GM20431 (cell line): ENCODE measurements around the gene HACE1.
"Not testable (repeated sequence)": the region's sequence is repeated elsewhere in the genome, so short reads cannot be mapped to it uniquely, and the experiment has no call there.

Experiments
- in situ Hi-C: fragments of 300-500 bp; cut with MseI, MboI; formaldehyde crosslinking; loops from one replicate; pipeline ENCODE4 v1.15.0; 2020; ENCODE audit warnings: low sequenced_read_pairs; ENCODE audit not compliant: unreplicated experiment

Gene HACE1, protein sequence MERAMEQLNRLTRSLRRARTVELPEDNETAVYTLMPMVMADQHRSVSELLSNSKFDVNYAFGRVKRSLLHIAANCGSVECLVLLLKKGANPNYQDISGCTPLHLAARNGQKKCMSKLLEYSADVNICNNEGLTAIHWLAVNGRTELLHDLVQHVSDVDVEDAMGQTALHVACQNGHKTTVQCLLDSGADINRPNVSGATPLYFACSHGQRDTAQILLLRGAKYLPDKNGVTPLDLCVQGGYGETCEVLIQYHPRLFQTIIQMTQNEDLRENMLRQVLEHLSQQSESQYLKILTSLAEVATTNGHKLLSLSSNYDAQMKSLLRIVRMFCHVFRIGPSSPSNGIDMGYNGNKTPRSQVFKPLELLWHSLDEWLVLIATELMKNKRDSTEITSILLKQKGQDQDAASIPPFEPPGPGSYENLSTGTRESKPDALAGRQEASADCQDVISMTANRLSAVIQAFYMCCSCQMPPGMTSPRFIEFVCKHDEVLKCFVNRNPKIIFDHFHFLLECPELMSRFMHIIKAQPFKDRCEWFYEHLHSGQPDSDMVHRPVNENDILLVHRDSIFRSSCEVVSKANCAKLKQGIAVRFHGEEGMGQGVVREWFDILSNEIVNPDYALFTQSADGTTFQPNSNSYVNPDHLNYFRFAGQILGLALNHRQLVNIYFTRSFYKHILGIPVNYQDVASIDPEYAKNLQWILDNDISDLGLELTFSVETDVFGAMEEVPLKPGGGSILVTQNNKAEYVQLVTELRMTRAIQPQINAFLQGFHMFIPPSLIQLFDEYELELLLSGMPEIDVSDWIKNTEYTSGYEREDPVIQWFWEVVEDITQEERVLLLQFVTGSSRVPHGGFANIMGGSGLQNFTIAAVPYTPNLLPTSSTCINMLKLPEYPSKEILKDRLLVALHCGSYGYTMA

DNA sequence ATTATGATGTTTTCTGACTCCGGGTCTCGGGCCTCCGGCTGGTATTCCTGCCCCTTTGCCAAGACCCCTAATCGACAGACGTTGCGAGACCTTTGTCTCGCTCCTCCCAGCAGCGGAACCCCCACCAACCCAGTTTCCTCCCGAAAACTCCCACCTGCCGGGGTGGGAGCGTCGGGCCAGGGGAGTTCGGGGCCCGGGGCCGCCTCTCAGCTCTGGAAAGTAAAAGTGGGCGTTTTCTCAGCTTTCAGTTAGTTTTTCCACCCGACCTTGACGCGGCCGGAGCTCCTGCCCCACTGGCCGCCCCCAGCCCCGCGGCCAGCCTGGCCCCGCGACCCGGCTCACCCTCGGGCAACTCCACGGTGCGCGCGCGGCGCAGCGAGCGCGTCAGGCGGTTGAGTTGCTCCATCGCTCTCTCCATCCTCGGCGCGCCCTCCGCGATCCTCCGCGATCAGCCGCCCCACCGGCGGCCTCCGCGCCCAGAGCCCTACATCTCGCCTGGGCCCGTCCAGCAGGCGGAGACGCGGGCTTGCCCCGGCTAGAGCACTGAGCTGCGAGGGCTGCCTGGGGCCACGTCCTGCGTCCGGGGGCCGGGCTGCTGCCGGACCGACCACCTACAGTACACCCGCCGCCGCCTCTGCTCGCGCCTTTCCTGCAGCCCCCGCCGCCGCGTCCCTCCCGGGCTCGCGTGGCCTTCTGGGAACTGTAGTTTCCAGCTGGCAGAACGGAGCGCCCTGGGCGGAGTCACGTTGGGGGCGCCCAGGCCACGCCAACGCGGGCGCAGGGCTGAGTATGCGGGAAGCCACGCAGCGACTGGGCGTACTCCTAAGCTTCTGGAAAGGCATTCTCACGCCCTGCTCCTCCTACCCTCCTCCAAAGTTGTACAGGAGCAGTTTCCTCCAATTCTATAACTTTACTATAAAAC is at the start of gene HACE1:
TSS of gene HACE1 (minus strand) at position 695 of the 922 bp plus-strand sequence. CDS start at position 418, 277 bp downstream.
- in situ Hi-C loops: no loop called here

DNA sequence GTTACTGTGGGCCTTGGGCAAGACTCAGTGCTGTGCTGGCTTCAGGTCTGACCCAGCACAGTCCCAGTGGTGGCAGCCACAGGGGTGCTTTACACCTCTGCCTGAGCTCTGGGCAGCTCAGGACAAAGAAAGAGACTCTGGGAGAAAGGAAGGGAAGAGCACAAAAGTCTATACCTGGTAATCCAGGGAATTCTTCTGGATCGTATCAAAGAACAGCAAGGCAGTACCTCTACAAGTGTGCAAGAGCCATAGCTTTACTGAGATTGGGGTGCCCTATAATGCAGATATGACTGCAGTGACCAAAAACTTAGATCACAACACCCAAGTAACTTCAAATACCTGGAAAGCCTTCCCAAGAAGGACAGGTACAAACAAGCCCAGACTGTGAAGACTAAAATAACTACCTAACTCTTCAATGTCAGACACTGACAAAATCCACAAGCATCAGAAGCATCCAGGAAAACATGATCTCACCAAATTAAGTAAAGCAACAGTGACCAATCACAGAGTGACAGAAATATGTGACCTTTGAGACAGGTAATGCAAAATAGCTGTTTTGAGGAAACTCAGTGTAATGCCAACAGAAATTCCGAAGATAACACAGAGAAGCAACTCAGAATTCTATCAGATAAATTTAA is 49.3 kb upstream of the HACE1 start:
- in situ Hi-C loops: no loop called here

DNA sequence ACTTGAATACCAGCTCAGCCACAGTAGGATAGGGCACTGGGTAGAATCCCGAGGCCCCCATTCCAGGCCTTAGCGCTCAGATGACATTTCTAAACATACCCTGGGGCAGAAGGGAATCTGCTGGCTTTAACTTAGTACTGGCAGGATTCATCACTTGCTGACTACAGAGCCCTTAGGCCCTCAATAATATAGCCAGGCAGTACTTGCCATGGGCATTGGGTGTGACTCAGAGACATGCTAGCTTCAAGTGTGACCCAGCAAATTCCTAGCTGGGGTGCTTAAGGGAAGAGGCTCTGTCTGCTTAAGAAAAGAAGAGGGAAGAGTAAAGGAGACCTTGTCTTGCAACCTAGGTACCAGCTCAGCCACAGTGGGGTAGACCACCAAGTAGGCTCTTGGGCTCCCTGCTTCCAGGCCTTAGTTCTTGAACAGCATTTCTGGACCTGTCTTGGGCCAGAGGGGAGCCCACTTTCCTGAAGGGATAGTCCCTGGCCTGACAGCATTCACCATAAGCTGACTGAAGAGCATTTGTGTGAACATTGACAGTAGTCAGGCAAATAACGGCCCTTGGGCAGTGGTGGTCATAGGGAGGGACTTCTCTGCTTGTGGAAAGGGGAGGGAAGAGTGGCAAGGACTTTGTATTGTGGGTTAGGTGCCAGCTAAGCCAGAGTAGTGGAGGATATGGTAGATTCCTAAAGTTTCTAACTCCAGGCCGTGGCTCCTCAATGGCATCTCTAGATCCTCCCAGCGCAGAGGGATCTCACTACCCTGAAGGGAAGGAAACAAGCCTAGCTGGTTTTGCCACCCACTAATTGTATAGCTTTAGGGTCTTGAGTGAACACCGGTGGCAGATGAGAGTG is 48.5 kb upstream of the HACE1 start:
- in situ Hi-C loops: no loop called here

DNA sequence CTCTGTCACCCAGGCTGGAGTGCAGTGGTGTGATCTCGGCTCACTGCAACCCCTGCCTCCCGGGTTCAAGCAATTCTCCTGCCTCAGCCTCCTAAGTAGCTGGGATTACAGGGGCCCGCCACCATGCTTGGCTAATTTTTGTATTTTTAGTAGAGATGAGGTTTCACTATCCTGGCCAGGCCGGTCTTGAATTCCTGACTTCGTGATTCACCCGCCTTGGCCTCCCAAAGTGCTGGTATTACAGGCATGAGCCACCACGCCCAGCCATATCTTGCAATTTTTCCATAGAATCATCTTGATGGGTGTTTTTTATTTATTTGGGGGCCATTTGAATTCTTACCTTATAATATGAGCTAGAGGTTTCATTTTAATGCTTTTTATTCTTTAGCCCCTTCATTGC is 39.2 kb upstream of the HACE1 start:
- in situ Hi-C loops: not testable (repeated sequence)

DNA sequence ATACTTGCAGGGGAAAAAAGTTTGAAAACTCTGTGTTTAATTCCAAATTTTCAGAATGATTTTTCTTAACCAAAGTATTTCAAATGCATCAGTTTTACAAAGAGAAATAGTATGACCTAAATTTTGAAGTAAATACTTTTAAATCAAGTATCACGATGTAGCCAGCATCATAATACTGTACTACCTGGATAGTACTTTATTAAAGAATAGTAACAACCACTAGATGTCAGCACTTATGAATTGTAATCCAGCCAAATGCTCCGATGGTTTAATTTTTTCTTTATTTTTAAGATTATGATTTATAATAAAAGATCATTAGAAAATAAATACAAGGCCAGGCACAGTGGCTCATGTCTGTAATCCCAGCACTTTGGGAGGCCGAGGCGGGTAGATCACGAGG is 37.2 kb upstream of the HACE1 start:
- in situ Hi-C loops: no loop called here

DNA sequence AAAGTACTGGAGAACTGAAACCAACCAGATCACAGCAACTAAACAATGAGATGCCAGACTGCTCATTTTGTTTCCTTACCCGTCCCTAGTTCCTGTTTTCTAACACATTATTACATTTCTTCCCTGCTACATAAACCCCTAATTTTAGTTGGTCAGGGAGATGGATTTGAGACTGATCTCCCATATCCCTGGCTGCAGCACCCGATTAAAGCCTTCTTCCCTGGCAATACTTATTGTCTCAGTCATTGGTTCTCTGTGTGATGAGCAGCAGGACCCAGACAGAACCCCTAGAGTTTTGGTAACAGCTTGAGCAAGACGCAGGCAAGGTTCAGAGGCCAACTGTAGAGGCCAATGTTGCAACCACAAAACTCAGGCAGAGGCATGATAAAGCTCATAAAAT is 28.3 kb upstream of the HACE1 start:
- in situ Hi-C loops: no loop called here

DNA sequence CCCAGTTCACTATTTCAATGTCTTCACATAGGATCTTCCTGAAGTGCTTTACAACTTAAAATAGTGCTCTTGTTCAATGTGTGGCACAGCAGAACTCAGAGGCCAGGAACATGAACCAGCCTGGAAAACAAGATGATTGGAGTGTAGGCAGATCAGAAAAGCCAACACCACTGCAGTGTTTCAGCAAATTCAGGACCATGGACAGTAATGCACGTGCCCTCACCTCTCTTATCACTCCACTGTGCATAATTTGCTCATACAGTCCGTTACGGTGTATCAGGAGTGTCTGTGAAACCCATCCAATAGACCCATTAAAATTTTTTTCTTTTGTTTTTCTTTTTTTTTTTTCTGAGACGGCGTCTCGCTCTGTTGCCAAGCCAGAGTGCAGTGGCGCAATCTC is 27.6 kb upstream of the HACE1 start:
- in situ Hi-C loops: no loop called here

DNA sequence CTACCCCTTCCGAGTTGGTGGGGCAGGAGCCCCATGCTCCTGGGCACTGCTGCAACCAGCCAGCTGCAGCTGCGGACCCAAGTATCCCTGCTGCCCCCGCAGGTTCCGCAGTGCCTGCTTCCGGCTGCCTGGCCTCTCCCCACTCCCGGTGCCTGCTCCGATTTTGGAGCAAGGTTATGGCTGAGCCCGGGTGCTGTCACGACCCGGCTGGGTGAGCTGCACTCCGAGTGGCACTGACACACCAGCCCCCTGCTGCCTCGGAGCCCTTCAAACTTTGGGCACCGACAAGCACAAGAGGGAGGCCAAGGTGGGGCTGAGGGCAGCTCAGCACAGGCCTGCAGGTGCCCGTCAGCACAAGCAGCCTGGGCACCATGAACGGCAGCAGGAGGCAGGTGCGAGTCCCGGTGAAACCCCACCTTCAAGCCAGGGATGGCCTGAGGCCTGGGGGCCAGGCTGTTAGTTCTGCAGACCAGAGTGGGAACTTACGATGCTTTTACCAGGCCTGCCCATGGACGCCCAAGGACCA is 25.9 kb upstream of the HACE1 start:
- in situ Hi-C loops: no loop called here

DNA sequence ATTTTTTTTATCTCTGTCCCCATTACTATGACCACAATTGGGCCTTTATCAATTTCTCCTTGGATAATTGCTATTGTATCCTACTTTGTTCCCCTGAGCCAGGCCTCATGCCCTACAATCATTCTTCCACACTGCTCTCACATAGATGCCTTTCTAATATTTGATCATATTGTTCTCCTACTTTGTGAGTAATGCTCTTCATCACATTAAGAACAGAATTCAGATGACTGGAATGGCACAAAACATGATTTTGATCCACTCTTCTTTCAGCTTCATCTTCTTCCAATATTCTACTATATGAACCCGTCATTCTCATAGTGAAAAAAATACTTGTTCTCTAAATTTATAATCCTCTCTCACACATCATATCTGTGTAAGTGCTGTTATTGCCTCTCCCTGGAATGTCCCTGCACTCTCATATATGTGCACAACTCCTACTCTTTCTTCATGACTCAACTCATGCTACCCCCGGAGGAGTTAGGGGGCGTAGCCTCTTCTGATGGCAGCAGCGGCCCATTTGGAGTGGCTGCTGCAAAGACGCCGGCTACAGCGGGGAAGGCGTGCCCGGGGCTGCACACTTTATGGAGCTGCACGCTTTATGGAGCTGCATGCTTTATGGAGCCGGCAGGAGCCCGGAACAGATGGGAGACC is 25.3 kb upstream of the HACE1 start:
- in situ Hi-C loops: no loop called here

DNA sequence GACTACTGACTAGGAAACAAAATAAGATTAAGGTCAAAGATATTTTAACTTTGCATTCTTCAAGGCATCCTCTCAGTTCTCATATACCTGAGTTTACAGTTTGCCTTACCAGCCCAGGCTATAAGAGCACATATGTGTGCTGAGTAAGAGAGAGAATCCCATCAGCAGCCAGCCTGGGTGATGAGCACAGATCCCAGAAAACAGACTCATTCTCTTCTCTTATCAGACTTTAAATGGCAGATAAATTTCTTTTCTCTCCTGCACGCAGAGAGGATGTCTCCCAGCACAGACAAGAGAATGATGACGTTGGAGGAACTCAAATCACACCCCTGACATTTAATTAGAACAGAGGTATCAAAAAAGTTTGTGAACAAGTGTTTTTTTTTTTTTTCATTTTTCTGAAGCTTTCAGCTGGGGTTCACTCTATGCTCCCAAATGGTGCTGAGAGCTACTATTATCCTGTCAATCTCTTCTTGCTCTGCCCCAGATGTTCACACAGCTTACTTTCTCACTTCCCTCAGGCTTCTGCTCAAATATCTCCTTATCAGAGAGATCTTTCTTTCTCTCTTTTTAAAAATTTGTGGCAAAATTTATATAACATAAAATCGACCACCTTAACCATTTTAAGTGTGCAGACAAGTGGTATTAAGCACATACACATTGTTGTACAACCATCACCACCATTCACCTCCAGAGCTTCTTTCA is 22.4 kb upstream of the HACE1 start:
- in situ Hi-C loops: no loop called here

DNA sequence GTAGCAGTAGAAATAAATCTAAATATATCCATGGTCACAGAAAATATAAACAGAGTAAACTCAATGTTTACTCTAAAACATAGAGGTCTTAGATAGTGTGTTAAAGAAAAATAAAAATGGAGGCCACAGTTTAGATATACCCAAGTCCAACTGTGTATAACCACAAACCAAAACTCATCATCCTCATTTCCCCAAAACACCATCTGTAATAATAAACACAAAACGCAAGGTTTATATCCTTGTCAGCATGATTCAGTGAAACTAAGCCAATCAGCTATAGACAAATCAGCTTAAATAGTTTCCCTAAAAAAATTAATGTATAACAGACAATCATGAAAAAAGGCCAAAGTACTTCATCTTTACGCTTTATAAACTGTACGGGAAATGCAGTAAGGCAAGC is 2.7 kb upstream of the HACE1 start:
- in situ Hi-C loops: no loop called here

DNA sequence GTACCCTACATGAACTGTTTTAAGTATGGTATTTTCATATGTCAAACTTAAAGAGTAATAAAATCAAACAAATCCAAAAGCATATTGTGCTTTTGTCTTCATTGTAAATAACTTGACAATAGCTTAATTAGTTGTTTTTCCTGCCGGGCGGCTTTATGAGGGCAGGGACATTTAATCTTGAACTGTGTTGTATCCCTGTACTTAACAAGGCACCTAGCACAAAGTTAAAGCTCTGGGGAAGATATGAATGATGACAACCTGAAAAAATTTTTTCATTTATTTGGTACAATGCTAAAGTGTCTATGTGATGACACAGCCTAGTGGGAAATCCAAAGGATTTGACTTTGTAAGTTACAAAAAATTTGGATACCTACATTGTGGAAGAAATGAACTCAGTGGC is 502 bp upstream of the HACE1 start:
- in situ Hi-C loops: no loop called here

DNA sequence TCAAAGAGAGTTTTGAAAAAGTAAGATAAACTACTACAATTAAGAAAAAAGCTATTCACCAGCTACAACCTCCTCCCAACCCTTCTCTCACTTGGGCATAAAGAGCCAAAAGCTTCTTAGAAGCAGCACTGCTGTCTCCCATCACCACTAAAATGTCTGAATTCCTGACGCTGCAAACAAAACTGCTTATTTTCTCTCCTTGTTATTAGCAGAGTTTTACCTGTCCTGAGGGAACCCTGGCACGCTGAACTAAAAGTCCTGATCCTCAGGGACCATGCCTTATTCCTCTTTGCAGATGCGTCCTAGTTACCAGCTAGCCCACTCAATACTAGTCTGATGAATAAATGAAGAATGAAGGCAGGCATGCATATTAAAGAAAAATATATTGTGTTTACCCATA is 1.1 kb downstream of the HACE1 start:
- in situ Hi-C loops: no loop called here

DNA sequence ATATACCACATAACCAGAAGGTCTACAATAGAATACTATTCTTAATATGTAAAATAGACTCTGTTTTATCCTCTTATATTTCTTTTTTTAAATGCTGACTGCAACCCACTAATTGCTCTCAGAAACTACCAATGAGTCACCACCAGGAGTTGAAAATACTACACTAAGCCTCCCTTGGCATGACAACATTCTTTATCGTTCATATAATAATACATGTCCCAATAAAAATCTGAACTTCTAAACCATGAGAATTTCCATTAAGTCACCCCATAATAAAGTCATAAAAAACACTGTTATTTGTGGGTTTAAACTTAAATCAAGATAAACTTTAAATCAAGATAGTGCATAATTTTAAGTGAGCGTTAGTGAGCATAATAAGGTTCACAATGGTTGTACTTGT is 4.2 kb downstream of the HACE1 start:
- in situ Hi-C loops: no loop called here

DNA sequence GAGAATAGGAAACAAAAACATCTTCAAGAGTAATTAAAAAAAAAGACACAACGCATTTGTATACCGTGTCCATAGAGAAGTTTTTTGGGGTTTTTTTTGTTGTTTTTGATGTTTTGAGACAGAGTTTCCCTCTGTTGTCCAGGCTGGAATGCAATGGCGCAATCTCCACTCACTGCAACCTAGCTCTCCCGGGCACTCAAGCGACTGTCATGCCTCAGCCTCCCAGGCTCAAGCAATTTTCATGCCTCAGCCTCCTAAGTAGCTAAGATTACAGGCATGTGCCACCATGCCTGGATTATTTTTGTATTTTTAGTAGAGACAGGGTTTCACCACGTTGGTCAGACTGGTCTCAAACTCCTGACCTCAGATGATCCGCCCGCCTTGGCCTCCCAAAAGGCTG is 12.0 kb downstream of the HACE1 start:
- in situ Hi-C loops: not testable (repeated sequence)

DNA sequence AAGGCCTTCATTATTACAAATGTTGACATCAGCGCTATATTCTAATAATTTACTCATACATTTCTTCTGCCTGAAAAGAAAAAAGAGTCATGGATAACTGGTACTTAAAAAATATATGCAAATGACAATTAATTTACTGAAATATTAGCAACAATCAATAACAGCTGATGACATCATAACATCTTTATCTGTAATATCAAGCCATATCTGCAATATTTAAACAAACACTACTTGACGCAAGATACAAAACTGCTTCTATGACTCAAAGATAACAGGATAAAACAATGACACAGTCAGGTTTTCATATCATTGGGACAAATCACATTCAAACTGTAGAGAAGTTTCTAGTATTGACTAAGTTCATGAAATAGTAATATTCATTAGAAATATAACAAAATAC is 16.5 kb downstream of the HACE1 start:
- in situ Hi-C loops: no loop called here

DNA sequence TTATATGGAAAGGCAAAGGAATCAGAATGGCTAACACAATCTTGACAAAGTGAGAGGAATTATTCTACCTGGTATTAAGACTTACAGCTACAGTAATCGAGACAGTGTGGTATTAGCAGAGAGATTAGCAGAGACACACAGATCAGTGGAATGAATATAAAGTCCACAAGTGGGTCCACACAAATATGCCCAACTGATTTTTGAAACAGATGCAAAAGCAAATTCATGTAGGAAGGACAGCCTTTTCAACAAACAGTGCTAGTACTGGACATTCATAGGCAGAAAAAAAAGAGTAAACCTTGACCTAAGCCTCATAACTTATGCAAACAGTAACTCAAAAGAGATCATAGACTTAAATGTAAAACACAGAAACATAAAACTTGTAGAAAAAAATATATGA is 22.6 kb downstream of the HACE1 start:
- in situ Hi-C loops: no loop called here
